HG03097 (cell line): ENCODE measurements around the gene LIMK1.

ENCODE experiments used
- ATAC-seq: cut with Tn5 transposase; IDR thresholded peaks from one replicate; pipeline ENCODE4 v1.9.1; 2021; ENCODE audit not compliant: unreplicated experiment, low FRiP score

The LIMK1 gene

DNA sequence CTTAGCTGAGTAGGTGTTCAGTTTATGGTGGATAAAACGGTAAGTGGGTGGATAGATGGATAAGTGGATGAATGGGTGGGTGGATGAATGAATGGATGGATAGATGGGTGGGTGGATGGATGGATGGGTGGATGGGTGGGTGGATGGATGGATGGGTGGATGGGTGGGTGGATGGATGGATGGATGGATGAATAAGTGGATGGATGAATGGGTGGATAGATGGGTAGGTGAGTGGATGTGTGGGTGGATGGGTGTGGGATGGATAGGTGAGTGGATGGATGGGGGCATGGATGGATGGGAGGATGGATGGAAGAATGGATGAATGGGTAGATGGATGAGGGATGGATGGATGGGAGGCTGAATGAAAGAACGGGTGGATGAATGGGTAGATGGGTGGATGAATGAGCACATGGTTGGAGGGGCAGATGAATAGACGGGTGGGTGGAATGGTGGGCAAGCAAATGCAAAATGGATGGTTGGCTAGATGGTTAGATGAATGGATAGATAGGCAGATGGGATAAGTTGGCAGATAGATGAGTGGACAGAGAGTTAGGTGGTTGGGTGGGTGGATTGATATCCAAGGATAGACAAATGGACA is 29.9 kb upstream of the LIMK1 start:
- no peak for ATAC-seq

DNA sequence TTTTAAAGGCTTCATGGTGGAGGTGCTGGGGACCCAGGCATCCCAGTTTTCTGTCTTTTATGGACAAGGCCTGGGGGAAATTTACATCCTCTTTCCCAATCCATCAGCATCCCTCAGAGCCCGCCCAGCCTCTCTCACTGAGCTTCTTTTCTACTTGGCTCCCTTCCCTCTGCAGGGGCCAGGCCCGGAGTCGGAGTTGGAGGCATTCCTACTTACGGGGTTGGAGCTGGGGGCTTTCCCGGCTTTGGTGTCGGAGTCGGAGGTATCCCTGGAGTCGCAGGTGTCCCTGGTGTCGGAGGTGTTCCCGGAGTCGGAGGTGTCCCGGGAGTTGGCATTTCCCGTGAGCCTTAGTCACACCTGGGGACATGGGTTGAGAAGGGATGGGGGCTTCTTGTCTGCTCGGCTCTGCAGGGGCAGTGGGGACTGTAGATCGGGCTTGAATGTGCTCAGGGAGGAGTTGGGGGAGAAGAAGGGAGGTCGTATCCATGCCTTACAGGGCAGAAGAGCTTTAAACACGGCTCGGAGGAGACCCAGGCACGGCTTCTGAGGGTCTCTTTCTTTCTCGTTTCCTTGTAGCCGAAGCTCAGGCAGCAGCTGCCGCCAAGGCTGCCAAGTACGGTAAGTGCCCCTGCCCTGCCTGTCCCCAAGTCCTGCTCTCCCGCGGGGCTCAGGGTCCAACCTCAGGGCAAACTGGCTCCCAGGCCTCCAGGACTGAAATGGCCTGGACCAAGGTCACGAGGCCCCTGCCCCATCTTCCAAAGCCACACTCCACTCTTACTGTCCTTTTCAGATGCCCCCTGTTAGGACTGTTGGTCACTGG is 27.3 kb upstream of the LIMK1 start:
- no peak for ATAC-seq

DNA sequence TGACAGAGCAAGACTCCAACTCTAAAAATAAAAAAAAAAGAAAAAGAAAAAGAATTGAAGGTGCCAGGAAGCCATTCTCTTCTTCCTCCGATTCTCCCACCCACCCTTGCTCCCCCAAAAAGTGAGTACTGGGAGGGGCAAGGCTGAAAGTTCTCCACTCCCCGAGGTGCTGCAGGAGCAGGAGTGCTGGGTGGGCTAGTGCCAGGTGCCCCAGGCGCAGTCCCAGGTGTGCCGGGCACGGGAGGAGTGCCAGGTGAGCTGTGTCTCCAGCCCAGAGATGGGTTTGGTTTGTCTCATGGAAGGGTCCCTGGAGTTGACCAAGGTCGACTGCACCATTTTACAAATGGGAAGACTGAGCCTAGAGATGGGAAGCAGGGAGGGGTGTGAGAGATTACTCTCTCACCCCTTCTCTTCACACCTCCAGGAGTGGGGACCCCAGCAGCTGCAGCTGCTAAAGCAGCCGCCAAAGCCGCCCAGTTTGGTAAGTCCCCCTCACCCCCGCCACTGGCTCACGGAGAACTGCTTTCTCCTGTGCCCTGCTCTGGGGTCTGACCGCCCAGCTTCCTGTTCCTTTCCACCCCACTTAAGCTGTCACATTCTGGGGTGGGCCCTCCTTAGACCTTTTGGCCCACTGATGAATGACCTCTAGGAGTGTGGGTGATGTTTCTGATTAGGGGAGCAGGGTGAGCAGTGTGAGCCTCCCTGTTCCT is 26.2 kb upstream of the LIMK1 start:
- no peak for ATAC-seq

- ATAC-seq, result no peak
These were observed 25.6 kb upstream of the LIMK1 start for GRCh38 chr7:74057987-74058386.

DNA sequence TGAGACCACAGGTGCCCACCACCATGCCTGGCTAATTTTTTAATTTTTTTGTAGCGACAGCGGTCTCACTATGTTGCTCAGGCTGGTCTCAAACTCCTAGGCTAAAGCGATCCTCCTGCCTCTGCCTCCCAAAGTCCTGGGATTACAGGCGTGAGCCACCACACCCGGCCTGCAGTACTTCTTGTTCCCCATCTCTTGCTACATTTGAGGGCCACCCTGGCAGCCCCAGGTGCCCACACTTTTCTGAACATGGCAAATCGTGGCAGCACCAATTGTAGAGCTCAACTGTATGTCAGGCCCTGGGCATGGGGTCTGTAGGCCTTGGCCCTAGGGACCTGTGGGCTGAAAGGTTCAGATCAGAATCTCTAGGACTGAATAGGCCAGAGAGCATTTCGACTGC is 25.1 kb upstream of the LIMK1 start:
- no peak for ATAC-seq

DNA sequence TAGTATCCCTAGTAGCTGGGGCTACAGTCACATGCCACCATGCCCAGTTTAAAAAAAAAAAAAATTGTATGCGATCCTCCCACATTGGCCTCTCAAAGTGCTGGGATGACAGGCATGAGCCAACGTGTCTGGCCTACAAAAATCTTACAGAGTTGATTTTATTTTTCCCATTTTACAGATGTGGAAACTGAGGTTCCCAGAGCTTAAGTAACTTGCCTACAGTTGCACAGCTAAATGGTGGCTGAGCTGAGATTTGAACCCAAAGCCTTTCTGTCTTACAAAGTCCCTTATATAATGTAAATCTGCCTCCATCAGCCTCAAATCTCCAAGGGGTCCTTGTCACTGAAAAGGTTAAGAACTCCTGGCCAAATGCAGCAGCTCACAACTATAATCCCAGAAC is 24.6 kb upstream of the LIMK1 start:
- ATAC-seq, result no peak

DNA sequence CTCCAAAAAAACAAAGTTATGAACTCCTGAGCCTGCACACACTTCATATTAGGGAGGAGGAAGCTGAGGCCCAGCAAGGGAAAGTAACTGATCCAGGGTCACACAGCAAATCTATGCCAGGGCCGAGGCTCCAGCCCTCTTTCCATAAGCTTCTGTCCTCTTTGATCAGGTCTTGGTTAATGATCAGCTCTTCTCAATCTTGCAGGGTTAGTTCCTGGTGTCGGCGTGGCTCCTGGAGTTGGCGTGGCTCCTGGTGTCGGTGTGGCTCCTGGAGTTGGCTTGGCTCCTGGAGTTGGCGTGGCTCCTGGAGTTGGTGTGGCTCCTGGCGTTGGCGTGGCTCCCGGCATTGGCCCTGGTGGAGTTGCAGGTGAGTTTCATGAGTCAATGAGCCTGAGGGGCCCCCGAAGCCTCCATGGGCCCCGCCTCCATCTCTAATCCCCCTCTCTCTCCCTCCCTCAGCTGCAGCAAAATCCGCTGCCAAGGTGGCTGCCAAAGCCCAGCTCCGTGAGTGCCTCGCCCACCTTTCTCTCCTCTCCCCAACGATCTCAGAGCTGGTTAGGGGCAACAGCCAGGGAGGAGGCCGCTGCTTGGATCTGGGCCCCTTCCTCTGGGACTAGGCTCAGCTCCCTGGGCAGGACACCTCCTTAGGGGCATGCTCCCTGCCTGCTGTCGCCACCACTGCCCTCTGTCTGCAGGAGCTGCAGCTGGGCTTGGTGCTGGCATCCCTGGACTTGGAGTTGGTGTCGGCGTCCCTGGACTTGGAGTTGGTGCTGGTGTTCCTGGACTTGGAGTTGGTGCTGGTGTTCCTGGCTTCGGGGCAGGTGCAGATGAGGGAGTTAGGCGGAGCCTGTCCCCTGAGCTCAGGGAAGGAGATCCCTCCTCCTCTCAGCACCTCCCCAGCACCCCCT is 23.7 kb upstream of the LIMK1 start:
- ATAC-seq, result no peak

DNA sequence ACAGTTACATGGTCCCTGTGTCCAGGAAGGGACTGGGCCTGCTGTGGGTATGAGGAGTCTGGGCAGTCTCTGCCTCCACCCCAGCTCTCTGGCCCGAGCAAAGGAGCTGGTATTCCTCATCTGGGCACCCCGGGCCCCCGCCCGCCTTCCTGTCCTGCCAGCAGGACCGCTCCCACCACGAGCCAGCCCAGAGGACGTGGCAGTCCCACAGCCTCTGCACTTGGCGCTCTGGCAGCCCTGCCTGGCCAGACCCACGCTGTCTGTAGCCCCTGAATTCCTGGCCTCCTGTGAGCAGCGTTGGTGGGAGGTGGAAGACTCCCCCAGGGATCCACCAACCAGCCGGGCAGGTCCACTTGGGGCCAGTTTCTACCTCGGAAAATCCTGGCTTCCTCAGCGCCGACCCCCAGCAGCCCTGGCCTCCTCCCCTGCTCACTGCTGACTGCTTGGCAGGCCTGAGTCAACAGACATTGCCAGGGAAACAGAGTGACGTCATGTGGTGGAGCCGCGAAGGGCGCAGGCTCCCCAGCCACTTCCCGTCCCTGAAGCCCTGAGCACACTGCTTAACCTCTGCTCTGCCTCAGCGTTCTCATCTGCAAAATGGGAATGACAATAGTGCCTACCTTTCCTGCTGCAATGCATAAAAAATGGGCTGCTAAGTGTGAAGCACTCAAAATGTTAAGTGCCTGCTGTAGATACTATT is 21.6 kb upstream of the LIMK1 start:
- ATAC-seq, result no peak

GRCh38 chr7:74063223-74063641 is 20.4 kb upstream of the LIMK1 start:
- ATAC-seq, result no peak

DNA sequence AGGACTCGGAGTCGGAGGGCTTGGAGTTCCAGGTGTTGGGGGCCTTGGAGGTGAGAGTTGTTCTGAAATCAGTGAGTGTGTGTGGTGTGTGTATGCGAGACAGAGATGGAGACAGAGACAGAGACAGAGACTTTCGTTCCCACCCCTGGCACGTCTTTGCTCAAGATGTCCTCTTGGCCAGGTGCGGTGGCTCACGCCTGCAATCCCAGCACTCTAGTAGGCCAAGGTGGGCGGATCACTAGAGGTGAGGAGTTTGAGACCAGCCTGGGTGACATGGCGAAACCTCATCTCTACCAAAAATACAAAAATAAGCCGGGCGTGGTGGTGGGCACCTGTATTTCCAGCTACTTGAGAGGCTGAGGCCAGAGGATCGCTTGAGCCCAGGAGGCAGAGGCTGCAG is 20.0 kb upstream of the LIMK1 start:
- no peak for ATAC-seq

DNA sequence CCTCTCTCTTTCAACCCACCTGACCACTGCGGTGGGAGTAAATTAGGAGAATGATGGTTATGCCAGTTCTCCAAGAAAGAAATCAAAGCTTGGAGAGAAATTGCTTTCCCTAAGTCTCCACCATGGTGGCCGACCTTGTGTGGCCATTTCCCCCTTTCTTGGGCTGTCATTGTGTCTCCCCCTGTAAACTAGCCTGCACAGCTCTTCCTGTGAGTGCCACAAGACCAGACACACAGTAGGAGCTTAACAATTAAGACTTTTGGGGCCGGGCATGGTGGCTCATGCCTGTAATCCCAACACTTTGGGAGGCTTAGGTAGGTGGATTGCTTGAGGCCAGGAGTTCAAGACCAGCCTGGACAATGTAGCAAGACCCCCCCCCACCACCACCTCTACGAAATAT is 18.9 kb upstream of the LIMK1 start:
- ATAC-seq, result no peak

DNA sequence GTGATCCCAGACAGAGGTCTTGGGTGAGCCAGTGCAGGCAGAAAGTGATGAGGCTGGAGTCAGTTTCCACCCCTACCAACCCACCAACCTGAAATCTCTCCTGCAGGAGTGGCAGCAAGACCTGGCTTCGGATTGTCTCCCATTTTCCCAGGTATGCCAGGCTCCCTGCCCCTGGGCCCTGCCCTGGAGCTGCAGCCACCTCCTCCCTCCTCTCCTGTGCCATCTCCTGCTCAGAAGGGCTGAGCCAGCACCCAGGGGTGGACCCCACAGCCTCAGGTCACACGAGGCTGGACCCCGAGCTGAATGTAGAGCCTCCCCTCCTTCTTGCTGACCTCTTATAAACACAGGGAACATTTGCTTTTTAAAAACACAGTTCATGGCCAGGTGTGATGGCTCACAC is 17.0 kb upstream of the LIMK1 start:
- no peak for ATAC-seq

DNA sequence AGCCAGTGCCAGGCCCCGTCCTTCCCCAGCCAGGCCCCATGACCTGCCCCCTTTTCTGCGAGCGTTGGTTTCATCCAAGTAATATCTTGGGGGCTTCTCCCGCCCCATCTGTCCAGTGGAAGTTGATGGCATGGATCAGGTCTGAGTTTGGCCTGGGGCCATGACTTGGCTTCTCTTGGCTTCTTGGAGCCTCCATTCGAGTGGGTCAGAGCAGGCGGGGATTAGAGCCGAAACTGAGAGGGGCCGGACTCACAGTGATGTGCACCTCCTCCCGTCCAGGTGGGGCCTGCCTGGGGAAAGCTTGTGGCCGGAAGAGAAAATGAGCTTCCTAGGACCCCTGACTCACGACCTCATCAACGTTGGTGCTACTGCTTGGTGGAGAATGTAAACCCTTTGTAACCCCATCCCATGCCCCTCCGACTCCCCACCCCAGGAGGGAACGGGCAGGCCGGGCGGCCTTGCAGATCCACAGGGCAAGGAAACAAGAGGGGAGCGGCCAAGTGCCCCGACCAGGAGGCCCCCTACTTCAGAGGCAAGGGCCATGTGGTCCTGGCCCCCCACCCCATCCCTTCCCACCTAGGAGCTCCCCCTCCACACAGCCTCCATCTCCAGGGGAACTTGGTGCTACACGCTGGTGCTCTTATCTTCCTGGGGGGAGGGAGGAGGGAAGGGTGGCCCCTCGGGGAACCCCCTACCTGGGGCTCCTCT is 15.1 kb upstream of the LIMK1 start:
- no peak for ATAC-seq

DNA sequence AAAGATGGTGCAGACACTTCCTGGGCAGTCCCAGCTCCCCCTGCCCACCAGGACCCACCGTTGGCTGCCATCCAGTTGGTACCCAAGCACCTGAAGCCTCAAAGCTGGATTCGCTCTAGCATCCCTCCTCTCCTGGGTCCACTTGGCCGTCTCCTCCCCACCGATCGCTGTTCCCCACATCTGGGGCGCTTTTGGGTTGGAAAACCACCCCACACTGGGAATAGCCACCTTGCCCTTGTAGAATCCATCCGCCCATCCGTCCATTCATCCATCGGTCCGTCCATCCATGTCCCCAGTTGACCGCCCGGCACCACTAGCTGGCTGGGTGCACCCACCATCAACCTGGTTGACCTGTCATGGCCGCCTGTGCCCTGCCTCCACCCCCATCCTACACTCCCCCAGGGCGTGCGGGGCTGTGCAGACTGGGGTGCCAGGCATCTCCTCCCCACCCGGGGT is 14.5 kb upstream of the LIMK1 start:
- ATAC-seq, result no peak

DNA sequence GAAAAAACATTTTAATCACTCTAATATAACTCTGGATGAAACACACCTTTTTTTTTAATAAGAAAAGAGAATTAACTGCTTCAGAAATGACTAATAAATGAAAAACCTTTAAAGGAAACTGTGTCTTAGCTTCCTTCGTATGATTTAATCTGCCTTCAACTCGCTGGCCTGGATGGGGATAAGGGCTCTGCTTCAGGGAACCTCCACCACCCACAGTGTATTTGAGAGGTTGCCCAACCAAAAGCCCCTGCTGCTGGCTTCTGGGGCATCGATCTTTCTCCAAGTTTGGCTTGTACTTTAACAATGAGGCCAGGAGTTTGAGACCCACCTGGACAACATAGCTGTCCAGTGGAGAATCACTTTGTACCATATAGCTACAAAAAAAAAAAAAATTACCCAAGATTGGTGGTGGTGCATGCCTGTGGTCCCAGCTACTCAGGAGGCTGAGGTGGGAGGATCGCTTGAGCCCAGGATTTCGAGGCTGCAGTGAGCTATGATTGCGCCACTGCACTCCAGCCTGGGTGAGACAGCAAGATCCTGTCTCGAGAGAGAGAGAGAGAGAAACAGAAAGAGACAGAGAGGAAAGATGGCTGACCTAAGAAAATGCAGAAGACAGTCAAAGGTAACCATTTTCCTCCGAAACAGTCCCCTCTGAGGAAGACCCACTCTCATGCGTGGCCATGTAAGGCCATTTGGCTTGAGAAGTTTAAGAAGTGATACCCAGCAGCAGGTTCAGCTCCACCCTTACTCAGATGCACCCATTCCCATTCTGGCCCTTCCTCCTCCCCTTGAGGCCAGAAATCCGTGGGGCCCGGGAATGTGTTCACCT is 13.6 kb upstream of the LIMK1 start:
- ATAC-seq, result no peak

DNA sequence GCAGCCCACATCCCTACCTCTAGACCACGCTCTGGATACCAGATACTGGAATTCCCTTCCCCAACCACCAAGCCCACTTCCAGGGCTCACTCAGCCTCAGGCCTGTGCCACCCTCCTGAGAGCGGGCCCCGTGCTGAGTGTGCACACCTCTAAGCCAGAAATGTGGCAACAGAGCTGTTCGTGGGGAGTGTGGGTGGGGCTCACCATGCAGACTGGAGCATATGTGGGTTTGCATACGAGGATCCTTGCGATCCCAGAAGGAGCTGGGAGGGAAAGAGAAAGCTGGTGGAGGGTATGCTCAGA is 13.0 kb upstream of the LIMK1 start:
- no peak for ATAC-seq

DNA sequence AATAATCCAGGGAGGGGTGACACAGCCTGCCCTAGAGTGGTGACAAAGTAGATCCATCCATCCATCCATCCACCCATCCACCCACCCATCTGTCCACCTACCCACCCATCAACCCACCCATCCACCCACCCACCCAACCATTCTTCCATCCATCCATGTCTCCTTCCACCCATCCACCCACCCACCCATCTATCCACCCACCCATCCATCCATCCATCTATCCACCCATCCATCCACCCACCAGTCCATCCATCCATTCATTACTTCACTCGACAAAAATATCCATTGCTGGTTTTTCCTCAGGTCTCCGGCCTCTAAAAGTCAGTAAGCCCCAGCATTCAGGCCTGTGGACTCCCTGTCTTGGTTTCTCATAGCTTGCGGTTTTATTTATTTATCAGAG is 12.5 kb upstream of the LIMK1 start:
- no peak for ATAC-seq

- ATAC-seq, result no peak
These were observed 8.8 kb upstream of the LIMK1 start for GRCh38 chr7:74074770-74075169.

GRCh38 chr7:74078461-74078860 is 5.1 kb upstream of the LIMK1 start:
- no peak for ATAC-seq
